H9 (cell line): ENCODE measurements around the gene MGMT. TPM values are rescaled to one million over a fixed set of nuclear protein-coding genes. Genes with fewer than 3 reads are reported as not detected.

ENCODE experiments used
- DNase-seq: peaks from one replicate; pipeline ENCODE4 v3.0.0-alpha.2; 2017
- H2AFZ ChIP-seq: one replicate; pipeline ENCODE4 v1.6.1; 2013; ENCODE audit warnings: mild to moderate bottlenecking, low read length, control low read depth, moderate library complexity
- H2AK5ac ChIP-seq: 2 replicates; pipeline ENCODE4 v1.6.1; 2013; ENCODE audit warnings: low read length, control low read depth, mixed read lengths; ENCODE audit not compliant: insufficient read length
- H2BK120ac ChIP-seq: one replicate; pipeline ENCODE4 v1.6.1; 2013; ENCODE audit warnings: low read depth, mild to moderate bottlenecking, low read length, control low read depth, inconsistent platforms; ENCODE audit not compliant: poor library complexity, severe bottlenecking
- H2BK12ac ChIP-seq: 2 replicates; pipeline ENCODE4 v1.6.1; 2013; ENCODE audit warnings: low read length, control low read depth, mixed read lengths, low read depth; ENCODE audit not compliant: insufficient read length
- H2BK15ac ChIP-seq: 2 replicates; pipeline ENCODE4 v1.6.1; 2013; ENCODE audit warnings: low read depth, low read length, control low read depth
- H2BK20ac ChIP-seq: one replicate; pipeline ENCODE4 v1.6.1; 2013; ENCODE audit warnings: low read depth, mild to moderate bottlenecking, low read length, control low read depth, inconsistent platforms; ENCODE audit not compliant: poor library complexity, severe bottlenecking
- H2BK5ac ChIP-seq: 2 replicates; pipeline ENCODE4 v1.6.1; 2013; ENCODE audit warnings: low read length, control low read depth, mixed read lengths; ENCODE audit not compliant: insufficient read length
- H3K14ac ChIP-seq: 2 replicates; pipeline ENCODE4 v1.6.1; 2013; ENCODE audit warnings: low read length, control low read depth; ENCODE audit not compliant: insufficient read depth
- H3K18ac ChIP-seq: 2 replicates; pipeline ENCODE4 v1.6.1; 2013; ENCODE audit warnings: low read depth, mild to moderate bottlenecking, mixed read lengths, low read length, control low read depth; ENCODE audit not compliant: insufficient read length
- H3K23ac ChIP-seq: 2 replicates; pipeline ENCODE4 v1.6.1; 2013; ENCODE audit warnings: low read length, control low read depth, mixed read lengths, low read depth; ENCODE audit not compliant: insufficient read length
- H3K23me2 ChIP-seq: 2 replicates; pipeline ENCODE4 v1.6.1; 2013; ENCODE audit warnings: low read depth, mild to moderate bottlenecking, mixed read lengths, low read length, control low read depth; ENCODE audit not compliant: insufficient read length, poor library complexity, severe bottlenecking
- H3K27ac ChIP-seq: 2 replicates; pipeline ENCODE4 v1.5.1; 2013; ENCODE audit warnings: low read length, control low read depth, mixed read lengths, low read depth; ENCODE audit not compliant: insufficient read length
- H3K27me3 ChIP-seq: 2 replicates; pipeline ENCODE4 v1.6.1; 2013; ENCODE audit warnings: low read length, control low read depth, inconsistent platforms; ENCODE audit not compliant: insufficient read depth
- H3K4ac ChIP-seq: 2 replicates; pipeline ENCODE4 v1.6.1; 2013; ENCODE audit warnings: low read depth, mild to moderate bottlenecking, control low read depth, inconsistent platforms, low read length, moderate library complexity
- H3K4me1 ChIP-seq: 2 replicates; pipeline ENCODE4 v1.6.1; 2013; ENCODE audit warnings: low read length, control low read depth, inconsistent platforms; ENCODE audit not compliant: insufficient read depth
- H3K4me2 ChIP-seq: 2 replicates; pipeline ENCODE4 v1.6.1; 2013; ENCODE audit warnings: low read length, control low read depth, mixed read lengths; ENCODE audit not compliant: insufficient read length, insufficient read depth
- H3K56ac ChIP-seq: 2 replicates; pipeline ENCODE4 v1.6.1; 2013; ENCODE audit warnings: low read depth, mild to moderate bottlenecking, mixed read lengths, low read length, control low read depth; ENCODE audit not compliant: insufficient read length
- H3K79me1 ChIP-seq: 2 replicates; pipeline ENCODE4 v1.6.1; 2013; ENCODE audit warnings: low read depth, mild to moderate bottlenecking, moderate library complexity, low read length, control low read depth, inconsistent platforms; ENCODE audit not compliant: insufficient read depth, poor library complexity, severe bottlenecking
- H3K79me2 ChIP-seq: 2 replicates; pipeline ENCODE4 v1.6.1; 2013; ENCODE audit warnings: low read length, control low read depth, inconsistent platforms; ENCODE audit not compliant: insufficient read depth
- H3K9ac ChIP-seq: 2 replicates; pipeline ENCODE4 v1.6.1; 2013; ENCODE audit warnings: low read length, control low read depth, mixed read lengths; ENCODE audit not compliant: insufficient read length; ENCODE audit errors: extremely low read depth
- H3K9me3 ChIP-seq: one replicate; pipeline ENCODE4 v1.6.1; 2013; ENCODE audit warnings: low read depth, low read length, inconsistent platforms; ENCODE audit not compliant: control insufficient read depth
- H3T11ph ChIP-seq: one replicate; pipeline ENCODE4 v1.6.1; 2013; ENCODE audit warnings: mild to moderate bottlenecking, low read length, control low read depth, inconsistent platforms
- H4K20me1 ChIP-seq: one replicate; pipeline ENCODE4 v1.6.1; 2013; ENCODE audit not compliant: control insufficient read depth, insufficient read length, insufficient read depth
- H4K5ac ChIP-seq: 2 replicates; pipeline ENCODE4 v1.6.1; 2013; ENCODE audit warnings: low read depth, mild to moderate bottlenecking, mixed read lengths, low read length, control low read depth; ENCODE audit not compliant: insufficient read length
- H4K8ac ChIP-seq: replicated peaks from 2 replicates; pipeline ENCODE4 v1.6.1; 2013; ENCODE audit warnings: low read length, control low read depth, mixed read lengths, low read depth; ENCODE audit not compliant: insufficient read length
- H4K91ac ChIP-seq: 2 replicates; pipeline ENCODE4 v1.6.1; 2013; ENCODE audit warnings: low read depth, mild to moderate bottlenecking, moderate library complexity, mixed read lengths, low read length, control low read depth; ENCODE audit not compliant: insufficient read length
- H3K27ac Mint-ChIP-seq, 3 experiments: 2 replicates in 2 of 3; 3 replicates in 1 of 3; pipeline ENCODE4 v1.8.0; 2020 to 2021; ENCODE audit warnings: mixed read lengths in 3 of 3, mild to moderate bottlenecking in 1 of 3, moderate library complexity in 1 of 3
- H3K27me3 Mint-ChIP-seq: 2 replicates; pipeline ENCODE4 v1.8.0; 2021; ENCODE audit warnings: low read depth, mild to moderate bottlenecking, moderate library complexity, mixed read lengths
- H3K36me3 Mint-ChIP-seq, 3 experiments: 2 replicates in 2 of 3; 3 replicates in 1 of 3; pipeline ENCODE4 v1.8.0; 2020 to 2021; ENCODE audit warnings: low read depth in 3 of 3, mixed read lengths in 3 of 3; ENCODE audit not compliant: insufficient read depth in 1 of 3
- H3K4me1 Mint-ChIP-seq, 2 experiments: 2 replicates each; pipeline ENCODE4 v1.8.0; 2020; ENCODE audit warnings: mixed read lengths in 2 of 2
- H3K4me3 Mint-ChIP-seq, 2 experiments: 2 replicates in 1 of 2; 3 replicates in 1 of 2; pipeline ENCODE4 v1.8.0; 2020 to 2021; ENCODE audit warnings: mild to moderate bottlenecking in 2 of 2, mixed read lengths in 2 of 2, moderate library complexity in 1 of 2
- H3K9me3 Mint-ChIP-seq, 2 experiments: 2 replicates in 1 of 2; 3 replicates in 1 of 2; pipeline ENCODE4 v1.8.0; 2020; ENCODE audit warnings: mild to moderate bottlenecking in 2 of 2, mixed read lengths in 2 of 2, moderate library complexity in 1 of 2
- WGBS: extraction: QIAGEN DNeasy Blood & Tissue Kit; methylation state at CpG from one replicate; pipeline ENCODE4 v1.1.7; 2013; ENCODE audit warnings: missing lambda C conversion rate, low lambda C conversion rate, mixed read lengths; ENCODE audit not compliant: insufficient read length; ENCODE audit errors: extremely low coverage; 5-methylcytosine and 5-hydroxymethylcytosine counted together
- total RNA-seq: library from RNA; stranded (reverse); gene quantifications from 2 replicates; pipeline ENCODE4 v1.2.1, GENCODE V29; 2021
- TF ChIP-seq, protein P1 (sequence below): fragments of 200-600 bp; sonication (generic); conservative IDR thresholded peaks from 3 replicates; pipeline ENCODE4 v1.8.0; 2021; ENCODE audit warnings: antibody characterized with exemption, mild to moderate bottlenecking

Gene MGMT
- total RNA-seq, 1 experiment from 2014 or later, result 18.4 TPM

- Histone ChIP-seq H3K4ac (no peak overlapping the region), H2BK12ac (no peak overlapping the region), H3K18ac (no peak overlapping the region), H3K4me1 (no peaks in the 10 kb centered on the region), H3K56ac (no peak overlapping the region), H2AFZ (no peak overlapping the region), H2BK20ac (no peak overlapping the region), H3T11ph (no peak overlapping the region), H3K23ac (no peak overlapping the region), H3K23me2 (no peaks in the 10 kb centered on the region), H4K20me1 (no peaks in the 10 kb centered on the region), H3K14ac (no peak overlapping the region), H3K27me3 (no peaks in the 10 kb centered on the region), H3K4me2 (no peak overlapping the region), H2BK5ac (no peak overlapping the region), H3K79me2 (no peaks in the 10 kb centered on the region), H3K79me1 (no peaks in the 10 kb centered on the region), H4K91ac (no peak overlapping the region), H2BK120ac (no peak overlapping the region), H3K27ac (no peak overlapping the region), H4K5ac (no peak overlapping the region), H2AK5ac (no peak overlapping the region), H3K9ac (no peak overlapping the region), H2BK15ac (no peak overlapping the region), H4K8ac (no peak overlapping the region), H3K9me3 (no peaks in the 10 kb centered on the region)
- Mint-ChIP-seq H3K4me3 (no peak overlapping the region), H3K27ac (peak overlapping the region in 1 of 3 experiments; percentile 27; a peak in 1 of 7 replicates), H3K36me3 (no peaks in the 10 kb centered on the region; a peak in 1 of 7 replicates), H3K4me1 (peaks cover 24% of the 10 kb centered on the region in 2 experiments), H3K9me3 (no peaks in the 10 kb centered on the region), H3K27me3 (no peaks in the 10 kb centered on the region)
- WGBS, result no CpG with 5 or more reads among the region's 3 CpGs
- no peak for DNase-seq
- TF ChIP-seq, protein P1, sequence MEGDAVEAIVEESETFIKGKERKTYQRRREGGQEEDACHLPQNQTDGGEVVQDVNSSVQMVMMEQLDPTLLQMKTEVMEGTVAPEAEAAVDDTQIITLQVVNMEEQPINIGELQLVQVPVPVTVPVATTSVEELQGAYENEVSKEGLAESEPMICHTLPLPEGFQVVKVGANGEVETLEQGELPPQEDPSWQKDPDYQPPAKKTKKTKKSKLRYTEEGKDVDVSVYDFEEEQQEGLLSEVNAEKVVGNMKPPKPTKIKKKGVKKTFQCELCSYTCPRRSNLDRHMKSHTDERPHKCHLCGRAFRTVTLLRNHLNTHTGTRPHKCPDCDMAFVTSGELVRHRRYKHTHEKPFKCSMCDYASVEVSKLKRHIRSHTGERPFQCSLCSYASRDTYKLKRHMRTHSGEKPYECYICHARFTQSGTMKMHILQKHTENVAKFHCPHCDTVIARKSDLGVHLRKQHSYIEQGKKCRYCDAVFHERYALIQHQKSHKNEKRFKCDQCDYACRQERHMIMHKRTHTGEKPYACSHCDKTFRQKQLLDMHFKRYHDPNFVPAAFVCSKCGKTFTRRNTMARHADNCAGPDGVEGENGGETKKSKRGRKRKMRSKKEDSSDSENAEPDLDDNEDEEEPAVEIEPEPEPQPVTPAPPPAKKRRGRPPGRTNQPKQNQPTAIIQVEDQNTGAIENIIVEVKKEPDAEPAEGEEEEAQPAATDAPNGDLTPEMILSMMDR, result no peak
Measured at GRCh38 chr10:129642427-129642826, 175.4 kb downstream of the MGMT start.
